AG04450 (cell line): ENCODE results near the gene BEST1. TPM values are rescaled to one million over a fixed set of nuclear protein-coding genes. Genes with fewer than 3 reads are reported as not detected.

Experiments used
- CTCF ChIA-PET: fragments of 300-600, 350-600 bp; formaldehyde crosslinking; extraction: SDS; loops from one replicate; lab custom pipeline; 2022; ENCODE audit warnings: antibody characterized with exemption, inconsistent platforms; lab: Charles Lee
- POLR2A ChIA-PET: fragments of 350-600 bp; formaldehyde crosslinking; extraction: SDS; loops from one replicate; lab custom pipeline; 2021; ENCODE audit warnings: antibody characterized with exemption, inconsistent platforms; lab: Yijun Ruan, JAX
- DNase-seq: peaks from one replicate; pipeline ENCODE4 v3.0.0-alpha.2; 2011; ENCODE audit warnings: low read depth, low spot score
- H3K27ac ChIP-seq: one replicate; pipeline ENCODE4 v1.5.1; 2012; ENCODE audit warnings: low read depth, low read length, control low read depth
- H3K27me3 ChIP-seq: one replicate; pipeline ENCODE4 v1.6.0; 2012; ENCODE audit warnings: low read length; ENCODE audit not compliant: control insufficient read depth, insufficient read depth
- H3K4me3 ChIP-seq: 2 replicates; pipeline ENCODE4 v1.5.1; 2011; ENCODE audit warnings: mild to moderate bottlenecking, low read depth, low read length, control low read depth
- H3K9me3 ChIP-seq: 2 replicates; pipeline ENCODE4 v1.5.1; 2012; ENCODE audit warnings: low read length; ENCODE audit not compliant: control insufficient read depth, insufficient read depth
- polyA plus RNA-seq: library from polyadenylated mRNA; depleted of rRNA; stranded (reverse); fragments of >200 nt; gene quantifications from 2 replicates; pipeline ENCODE4 v1.2.3, GENCODE V29; 2011
- TF ChIP-seq, protein P1 (sequence below): IDR thresholded peaks from 2 replicates; pipeline ENCODE4 v1.5.1; 2011; ENCODE audit warnings: low read depth, low read length, control low read depth, inconsistent platforms

The BEST1 gene
- polyA plus RNA-seq, 1 experiment, result 2.6 TPM

- TF ChIP-seq, protein P1, sequence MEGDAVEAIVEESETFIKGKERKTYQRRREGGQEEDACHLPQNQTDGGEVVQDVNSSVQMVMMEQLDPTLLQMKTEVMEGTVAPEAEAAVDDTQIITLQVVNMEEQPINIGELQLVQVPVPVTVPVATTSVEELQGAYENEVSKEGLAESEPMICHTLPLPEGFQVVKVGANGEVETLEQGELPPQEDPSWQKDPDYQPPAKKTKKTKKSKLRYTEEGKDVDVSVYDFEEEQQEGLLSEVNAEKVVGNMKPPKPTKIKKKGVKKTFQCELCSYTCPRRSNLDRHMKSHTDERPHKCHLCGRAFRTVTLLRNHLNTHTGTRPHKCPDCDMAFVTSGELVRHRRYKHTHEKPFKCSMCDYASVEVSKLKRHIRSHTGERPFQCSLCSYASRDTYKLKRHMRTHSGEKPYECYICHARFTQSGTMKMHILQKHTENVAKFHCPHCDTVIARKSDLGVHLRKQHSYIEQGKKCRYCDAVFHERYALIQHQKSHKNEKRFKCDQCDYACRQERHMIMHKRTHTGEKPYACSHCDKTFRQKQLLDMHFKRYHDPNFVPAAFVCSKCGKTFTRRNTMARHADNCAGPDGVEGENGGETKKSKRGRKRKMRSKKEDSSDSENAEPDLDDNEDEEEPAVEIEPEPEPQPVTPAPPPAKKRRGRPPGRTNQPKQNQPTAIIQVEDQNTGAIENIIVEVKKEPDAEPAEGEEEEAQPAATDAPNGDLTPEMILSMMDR, result no peak
- ChIA-PET CTCF (interaction anchor here (0.7 to 1.0 kb wide), 2 partner anchors 9 to 113 kb away, joined by 3 to 6 read pairs; no protein-coding TSS in a partner anchor), POLR2A (no interaction called here)
- peaks cover 9% of the 10 kb centered on the region for H3K9me3 ChIP-seq
- H3K27me3 ChIP-seq, result no peaks in the 10 kb centered on the region
- no peak for DNase-seq
- no peak overlapping the region for H3K27ac ChIP-seq
- H3K4me3 ChIP-seq, result no peak overlapping the region
These were observed 44.8 kb downstream of the BEST1 start for GRCh38 chr11:61994981-61995380.

GRCh38 chr11:61996933-61997332 is 46.8 kb downstream of the BEST1 start:
- CTCF ChIA-PET, result no interaction called here

GRCh38 chr11:61999141-61999975 is 49.2 kb downstream of the BEST1 start:
- CTCF ChIA-PET, result interaction anchor here (1.0 kb wide), 1 partner anchor 108 kb away, joined by 3 read pairs; no protein-coding TSS in a partner anchor

More at GRCh38 chr11:61996933-61997332, 46.8 kb downstream of the BEST1 start:
- TF ChIP-seq, protein P1, result no peak
- Histone ChIP-seq H3K27me3 (no peaks in the 10 kb centered on the region), H3K4me3 (no peak overlapping the region), H3K9me3 (peaks cover 19% of the 10 kb centered on the region), H3K27ac (no peak overlapping the region)
- POLR2A ChIA-PET, result no interaction called here
- DNase-seq, result no peak

GRCh38 chr11:62000539-62001446 is 50.6 kb downstream of the BEST1 start:
- no peak for DNase-seq
- Histone ChIP-seq H3K9me3 (peaks cover 19% of the 10 kb centered on the region), H3K27ac (no peak overlapping the region), H3K4me3 (no peak overlapping the region), H3K27me3 (no peaks in the 10 kb centered on the region)
- POLR2A ChIA-PET, result interaction anchor here (0.9 kb wide), 1 partner anchor 33 kb away, joined by 3 read pairs; the partner anchor contains the start of gene FTH1
- CTCF ChIA-PET, result interaction anchor here (1.0 kb wide), 2 partner anchors 82 to 107 kb away, joined by 3 read pairs; no protein-coding TSS in a partner anchor
- TF ChIP-seq, protein P1, result no peak

More at GRCh38 chr11:61999141-61999975, 49.2 kb downstream of the BEST1 start:
- POLR2A ChIA-PET, result no interaction called here
- no peak for DNase-seq
- no peak overlapping the region for H3K27ac ChIP-seq
- H3K4me3 ChIP-seq, result no peak overlapping the region
- H3K27me3 ChIP-seq, result no peaks in the 10 kb centered on the region
- TF ChIP-seq, protein P1, result no peak
- H3K9me3 ChIP-seq, result peaks cover 19% of the 10 kb centered on the region
